GM18498 (cell line): ENCODE data around the gene TMED5.

Experiments
- ATAC-seq: cut with Tn5 transposase; IDR thresholded peaks from one replicate; pipeline ENCODE4 v1.9.1; 2021; ENCODE audit warnings: mild to moderate bottlenecking, moderate library complexity; ENCODE audit not compliant: unreplicated experiment

TMED5 gene

DNA sequence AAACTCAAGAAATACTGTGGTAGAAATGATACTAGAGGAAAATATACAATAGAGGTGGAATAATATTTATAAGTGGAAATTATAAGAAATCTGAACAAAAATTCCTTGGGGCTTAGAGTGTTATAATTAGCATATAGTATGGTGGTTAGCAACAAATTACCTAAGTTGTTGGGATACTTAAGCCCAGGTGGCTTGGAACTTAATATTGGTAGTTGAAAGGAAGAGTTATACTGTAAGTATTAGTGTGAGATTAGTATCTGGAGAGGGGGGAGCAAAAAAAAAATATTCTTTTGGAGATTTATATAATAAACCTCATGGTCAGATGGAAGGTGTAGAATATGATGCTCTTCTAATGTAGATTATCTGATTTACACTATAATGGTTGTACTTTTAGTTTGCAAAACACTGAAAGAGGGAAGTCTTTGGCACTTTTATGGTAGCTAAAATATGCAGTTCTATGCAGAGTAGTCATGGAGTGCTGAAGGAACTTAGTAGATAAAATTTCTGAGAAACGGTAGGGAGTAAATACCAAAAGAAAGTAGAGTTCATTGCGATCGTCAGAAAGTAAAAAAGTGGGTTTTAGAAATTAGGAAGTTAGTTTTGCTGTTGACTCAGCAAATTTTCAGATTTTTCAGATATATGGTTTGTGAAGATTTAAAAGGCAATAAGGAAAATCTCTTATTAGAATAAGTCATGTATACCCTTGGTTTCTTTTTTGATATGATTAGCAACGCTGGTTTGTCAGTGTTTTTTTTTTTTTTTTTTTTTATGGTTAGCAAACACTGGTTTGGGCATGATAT, 55.5 kb downstream of the TMED5 start:
- ATAC-seq, result no peak

DNA sequence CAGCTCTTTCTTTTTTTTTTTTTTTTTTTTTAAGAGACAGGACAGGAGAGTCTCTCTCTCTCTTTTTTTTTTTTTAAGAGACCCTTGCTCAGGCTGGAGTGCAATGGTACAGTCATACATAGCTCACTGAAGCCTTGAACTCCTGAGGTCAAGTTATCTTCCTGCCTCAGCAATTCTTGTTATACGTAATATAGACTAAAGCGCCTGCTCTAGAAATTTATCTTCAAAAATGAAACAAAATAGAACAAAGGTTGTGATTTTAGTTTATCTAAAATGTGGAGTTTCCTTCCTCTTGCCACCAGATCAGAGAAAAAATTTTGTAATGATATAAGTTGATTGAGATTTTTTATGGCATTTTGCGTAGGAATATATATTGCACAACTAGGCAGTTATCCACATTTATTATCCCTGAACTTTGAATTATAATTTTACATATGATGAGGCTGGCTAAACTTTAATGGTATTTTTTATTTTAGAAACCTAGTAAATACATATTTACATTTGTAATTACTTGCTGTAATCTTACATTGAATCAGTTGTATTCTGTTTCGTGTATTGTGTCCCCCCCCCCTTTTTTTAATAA, 56.9 kb downstream of the TMED5 start:
- no peak for ATAC-seq

DNA sequence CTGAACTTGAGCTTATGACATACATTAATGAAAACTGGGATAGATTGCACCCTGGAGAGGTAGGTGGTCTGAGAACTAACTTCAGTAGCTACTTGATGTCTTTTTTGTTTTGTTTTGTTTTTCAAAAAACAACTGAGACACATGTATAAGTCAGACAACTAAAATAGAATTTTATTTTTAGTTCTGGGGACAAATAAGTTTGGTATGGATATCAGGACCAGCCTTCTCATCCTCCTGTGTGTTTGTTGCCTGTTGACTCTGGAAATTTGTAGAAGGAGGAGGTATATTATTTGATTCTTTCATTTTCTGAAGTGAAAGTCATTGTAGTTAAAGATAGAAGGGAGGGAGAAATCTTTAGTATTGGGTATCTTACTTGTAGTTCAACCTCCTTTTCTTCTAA, 59.6 kb downstream of the TMED5 start:
- no peak for ATAC-seq

- ATAC-seq, result no peak
Measured at GRCh38 chr1:93114391-93114790, 65.8 kb downstream of the TMED5 start.

DNA sequence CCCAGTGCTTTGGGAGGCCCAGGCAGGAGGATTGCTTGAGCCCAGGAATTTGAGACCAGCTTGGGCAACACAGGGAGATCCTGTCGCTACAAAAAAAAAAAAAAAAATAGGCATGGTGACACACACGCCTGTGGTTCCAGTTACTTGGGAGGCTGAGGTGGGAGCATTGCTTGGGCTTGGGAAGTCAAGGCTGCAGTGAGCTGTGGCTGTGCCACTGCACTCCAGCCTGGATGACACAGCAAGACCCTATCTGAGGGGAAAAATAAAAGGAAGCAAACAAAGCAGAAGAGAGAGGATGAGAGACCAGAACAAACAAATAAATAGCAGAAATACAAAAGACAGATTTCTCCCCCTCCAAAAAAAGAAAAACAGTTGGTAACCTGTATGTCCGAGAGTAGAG, 67.1 kb downstream of the TMED5 start:
- ATAC-seq, result no peak

DNA sequence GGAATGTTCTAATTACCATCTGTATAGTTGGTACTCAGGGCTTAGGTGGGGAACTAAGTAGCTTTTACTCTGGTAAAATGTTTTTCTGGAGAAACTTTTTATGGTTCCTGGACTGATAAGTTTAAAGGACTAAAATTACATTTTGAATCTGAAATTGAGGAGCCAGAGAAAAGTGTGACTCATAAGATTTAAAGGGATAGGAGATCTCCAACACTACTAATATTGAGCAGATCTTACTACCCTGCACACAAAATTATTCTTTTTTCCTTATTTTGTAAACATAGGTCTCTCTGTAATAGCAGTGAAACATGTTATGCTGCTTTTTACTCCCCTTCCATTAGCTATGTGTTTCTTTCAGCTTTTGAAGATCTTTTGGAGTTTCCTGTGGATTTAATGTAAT, 68.7 kb downstream of the TMED5 start:
- ATAC-seq, result no peak

DNA sequence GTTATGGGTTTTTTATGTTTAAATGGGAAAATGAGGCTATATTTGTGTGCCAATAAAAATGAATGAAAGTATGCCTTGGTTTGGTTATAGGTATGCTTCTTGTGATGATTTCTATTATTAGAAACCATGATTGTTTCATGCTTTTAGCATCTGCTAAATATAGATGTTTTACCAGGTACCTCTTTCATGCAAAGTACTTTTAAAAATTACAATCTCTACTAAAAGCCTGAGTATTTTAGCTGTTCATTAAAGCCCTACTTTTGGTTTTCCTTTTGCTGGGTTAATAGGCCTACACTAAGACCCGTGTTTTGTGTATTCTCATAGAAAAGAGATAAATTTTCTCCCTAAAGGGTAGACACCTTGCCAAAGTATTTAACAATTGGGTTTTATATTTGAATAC, 69.1 kb downstream of the TMED5 start:
- no peak for ATAC-seq

DNA sequence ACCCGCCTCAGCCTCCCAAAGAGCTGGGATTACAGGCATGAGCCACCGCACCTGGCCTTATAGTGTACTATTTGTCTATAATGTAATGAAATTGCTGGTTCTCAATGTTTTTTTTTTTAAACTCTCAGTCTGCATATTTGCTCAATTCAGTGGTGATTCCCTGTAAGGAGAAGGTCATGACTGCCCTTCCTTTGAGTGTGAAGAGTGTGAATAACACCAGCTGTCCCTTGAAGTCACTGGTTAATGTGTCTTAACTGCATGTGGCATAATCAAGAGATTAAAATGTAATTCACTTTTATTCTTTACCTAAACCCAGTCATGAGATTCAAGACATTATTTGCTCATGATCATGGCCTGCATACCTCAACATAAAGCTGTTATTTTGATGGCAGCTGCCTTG, 70.6 kb downstream of the TMED5 start:
- no peak for ATAC-seq

GRCh38 chr1:93108335-93108734, 71.9 kb downstream of the TMED5 start:
- ATAC-seq, result no peak

- ATAC-seq, result no peak
Measured at GRCh38 chr1:93107395-93107794, 72.8 kb downstream of the TMED5 start.

DNA sequence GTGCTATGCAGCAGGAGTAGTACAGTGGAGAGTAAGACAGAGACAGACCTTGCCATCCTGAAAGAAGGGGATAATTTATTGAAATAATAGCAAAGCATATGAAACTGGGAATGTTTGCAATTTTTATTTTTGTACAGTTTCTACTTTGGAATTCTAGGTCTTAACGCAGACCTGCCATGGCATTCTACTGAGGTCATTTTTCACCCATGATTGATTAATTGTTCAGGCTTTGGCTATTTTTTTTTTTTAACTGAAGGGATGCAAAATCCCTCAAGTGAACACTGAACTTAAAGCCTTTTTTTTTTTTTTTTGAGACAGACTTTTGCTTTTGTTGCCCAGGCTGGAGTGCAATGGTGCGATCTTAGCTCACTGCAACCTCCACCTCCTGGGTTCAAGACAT, 74.0 kb downstream of the TMED5 start:
- no peak for ATAC-seq

DNA sequence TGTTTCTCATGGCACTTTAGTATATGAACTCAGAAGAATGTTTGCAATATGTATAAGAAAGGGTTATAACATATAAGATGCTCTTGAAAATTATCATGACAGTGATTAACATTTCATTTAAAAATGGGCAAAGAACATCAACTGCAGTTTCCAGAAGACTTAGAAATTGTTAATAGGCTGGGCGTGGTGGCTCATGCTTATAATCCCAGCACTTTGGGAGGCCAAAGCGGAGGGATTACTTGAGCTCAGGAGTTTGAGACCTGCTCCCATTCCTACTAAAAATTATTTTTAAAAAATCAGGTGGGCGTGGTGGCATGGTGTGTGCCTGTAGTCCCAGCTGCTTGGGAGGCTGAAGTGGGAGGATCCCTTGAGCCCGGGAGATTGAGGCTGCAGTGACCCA, 78.1 kb downstream of the TMED5 start:
- no peak for ATAC-seq
